ENCODE results near the gene SYT3. TPM values are rescaled to one million over a fixed set of nuclear protein-coding genes. Genes with fewer than 3 reads are reported as not detected.

Gene SYT3
- polyA plus RNA-seq, 3 donors: not detected

- Mint-ChIP-seq H3K27me3 (ENCODE audit: low read depth in 3 of 3) (peaks cover 18 to 31% (median 21%) of the 10 kb centered on the region in 3 donors), H3K4me3 (no peak overlapping the region)
Measured at GRCh38 chr19:50573741-50574461, 65.8 kb downstream of the SYT3 start.

More at GRCh38 chr19:50573741-50574461, 65.8 kb downstream of the SYT3 start:
- Histone ChIP-seq H3K79me2 (ENCODE audit: insufficient read depth, low read length) (no peaks in the 10 kb centered on the region), H3K27ac (ENCODE audit: low read depth in 1 of 2, low read length in 2 of 2) (no peak overlapping the region), H3K4me2 (replicated peaks; ENCODE audit: extremely low read depth, low read length, poor library complexity, severe bottlenecking) (no peak overlapping the region), H3K9ac (ENCODE audit: insufficient read depth, low read length, poor library complexity, severe bottlenecking) (no peak overlapping the region), H3K4me3 (replicated peaks in 1 of 3; ENCODE audit: low read depth in 2 of 3, low read length in 3 of 3) (no peak overlapping the region), H3K36me3 (replicated peaks in 1 of 2; ENCODE audit: control insufficient read depth in 1 of 2, insufficient read depth in 2 of 2, low read length in 2 of 2) (no peaks in the 10 kb centered on the region), H3K27me3 (ENCODE audit: control insufficient read depth in 2 of 2, insufficient read depth in 2 of 2, low read length in 2 of 2) (peaks cover 0 to 12% of the 10 kb centered on the region in 2 donors), H2AFZ (ENCODE audit: insufficient read depth, low read depth, low read length, poor library complexity, severe bottlenecking) (no peak overlapping the region), H4K20me1 (ENCODE audit: insufficient read depth, low read length) (no peaks in the 10 kb centered on the region), H3K4me1 (ENCODE audit: control insufficient read depth in 1 of 2, insufficient read depth in 2 of 2, low read length in 2 of 2) (no peaks in the 10 kb centered on the region), H3K9me3 (replicated peaks in 1 of 2; ENCODE audit: control insufficient read depth in 1 of 2, insufficient read depth in 1 of 2, low read length in 2 of 2) (no peaks in the 10 kb centered on the region)
- 92% methylated on average over 2 of the region's 13 CpGs for WGBS (ENCODE audit: insufficient coverage)
- intact Hi-C loops (cut with micrococcal nuclease): no loop called here
- Mint-ChIP-seq H3K36me3 (no peaks in the 10 kb centered on the region), H3K4me1 (no peaks in the 10 kb centered on the region), H3K9me3 (peaks cover 0 to 4% (median 0%) of the 10 kb centered on the region in 7 donors), H3K27ac (no peak overlapping the region)
- no peak for TF ChIP-seq CTCF (IDR thresholded peaks at IDR 0.05)
- no peak for DNase-seq

Other genes starting within 250 kb of the SYT3 start
- gene SPIB, start 220.9 kb downstream of the SYT3 start, polyA plus RNA-seq: 1 to 10 TPM in 1 of 3 donors, under 1 TPM in 2; 0.16 to 2.3 (median 0.34) TPM
- not detected for gene MYBPC2, start 207.0 kb downstream of the SYT3 start, polyA plus RNA-seq
- gene EMC10, start 163.4 kb downstream of the SYT3 start, polyA plus RNA-seq: 10 to 100 TPM in 1 of 3 donors, 1 to 10 TPM in 2; 8.5 to 50.4 (median 9.3) TPM
- under 1 TPM in 1 of 3 donors, not detected in 2; 0.41 TPM for gene GARIN5A, start 163.0 kb downstream of the SYT3 start, polyA plus RNA-seq
- 10 to 100 TPM; 33.0 to 43.0 (median 37.2) TPM for gene JOSD2, start 128.7 kb downstream of the SYT3 start, polyA plus RNA-seq
- gene ASPDH, start 126.0 kb downstream of the SYT3 start, polyA plus RNA-seq: not detected
- not detected for gene LRRC4B, start 71.4 kb downstream of the SYT3 start, polyA plus RNA-seq
- gene C19orf81, start 9.6 kb upstream of the SYT3 start, polyA plus RNA-seq: not detected
- not detected for gene SHANK1, start 79.9 kb upstream of the SYT3 start, polyA plus RNA-seq
- gene CLEC11A, start 83.5 kb upstream of the SYT3 start, polyA plus RNA-seq: 10 to 100 TPM in 2 of 3 donors, 1 to 10 TPM in 1; 8.2 to 49.1 (median 12.4) TPM
- not detected for gene GPR32, start 130.6 kb upstream of the SYT3 start, polyA plus RNA-seq
- gene ACP4, start 150.5 kb upstream of the SYT3 start, polyA plus RNA-seq: not detected
- gene KLK1, start 183.9 kb upstream of the SYT3 start, polyA plus RNA-seq: under 1 TPM in 2 of 3 donors, not detected in 1; 0.66 to 0.72 TPM
- not detected for gene KLK15, start 193.7 kb upstream of the SYT3 start, polyA plus RNA-seq
- not detected for gene KLK3, start 215.0 kb upstream of the SYT3 start, polyA plus RNA-seq
- gene KLK2, start 233.6 kb upstream of the SYT3 start, polyA plus RNA-seq: not detected